ENCODE results near the gene ZKSCAN5.

ZKSCAN5 gene

GRCh38 chr7:99551334-99551733 is 46.9 kb downstream of the ZKSCAN5 start:
- DNase-seq (ENCODE audit: low spot score): no peak
- in situ Hi-C loops (cut with MboI; ENCODE audit: low pct_unique_long_range_greater_than_20kb, low sequenced_read_pairs, unreplicated experiment): no loop called here
- TF ChIP-seq CTCF (IDR thresholded peaks at IDR 0.05; ENCODE audit: extremely low read depth, insufficient read depth, missing control alignments): no peak

GRCh38 chr7:99551767-99552463 is 47.5 kb downstream of the ZKSCAN5 start, which contains the start of gene FAM200A:
FAM200A (minus strand) TSS chr7:99552114; CDS start chr7:99548407, 3,707 bp downstream.
- TF ChIP-seq CTCF (IDR thresholded peaks at IDR 0.05; ENCODE audit: extremely low read depth, insufficient read depth, missing control alignments): no peak
- in situ Hi-C loops (cut with MboI; ENCODE audit: low pct_unique_long_range_greater_than_20kb, low sequenced_read_pairs, unreplicated experiment): no loop called here
- DNase-seq (ENCODE audit: low spot score): peak; percentile 93

- TF ChIP-seq CTCF (IDR thresholded peaks at IDR 0.05; ENCODE audit: extremely low read depth, insufficient read depth, missing control alignments): no peak
- DNase-seq (ENCODE audit: low spot score): no peak
- in situ Hi-C loops (cut with MboI; ENCODE audit: low pct_unique_long_range_greater_than_20kb, low sequenced_read_pairs, unreplicated experiment): no loop called here
Measured at GRCh38 chr7:99553039-99553438, 48.6 kb downstream of the ZKSCAN5 start.

GRCh38 chr7:99554939-99555338 is 50.5 kb downstream of the ZKSCAN5 start:
- no peak for TF ChIP-seq CTCF (IDR thresholded peaks at IDR 0.05; ENCODE audit: extremely low read depth, insufficient read depth, missing control alignments)
- DNase-seq (ENCODE audit: low spot score): no peak
- in situ Hi-C loops (cut with MboI; ENCODE audit: low pct_unique_long_range_greater_than_20kb, low sequenced_read_pairs, unreplicated experiment): no loop called here

GRCh38 chr7:99557196-99557607 is 52.7 kb downstream of the ZKSCAN5 start:
- no peak for TF ChIP-seq CTCF (IDR thresholded peaks at IDR 0.05; ENCODE audit: extremely low read depth, insufficient read depth, missing control alignments)
- no peak for DNase-seq (ENCODE audit: low spot score)
- in situ Hi-C loops (cut with MboI; ENCODE audit: low pct_unique_long_range_greater_than_20kb, low sequenced_read_pairs, unreplicated experiment): no loop called here

GRCh38 chr7:99557940-99558305 is 53.5 kb downstream of the ZKSCAN5 start:
- no peak for DNase-seq (ENCODE audit: low spot score)
- in situ Hi-C loops (cut with MboI; ENCODE audit: low pct_unique_long_range_greater_than_20kb, low sequenced_read_pairs, unreplicated experiment): no loop called here

More at GRCh38 chr7:99557940-99558305, 53.5 kb downstream of the ZKSCAN5 start:
- no peak for TF ChIP-seq CTCF (IDR thresholded peaks at IDR 0.05; ENCODE audit: extremely low read depth, insufficient read depth, missing control alignments)
